ENCODE results near the gene ZNF683.

DNA sequence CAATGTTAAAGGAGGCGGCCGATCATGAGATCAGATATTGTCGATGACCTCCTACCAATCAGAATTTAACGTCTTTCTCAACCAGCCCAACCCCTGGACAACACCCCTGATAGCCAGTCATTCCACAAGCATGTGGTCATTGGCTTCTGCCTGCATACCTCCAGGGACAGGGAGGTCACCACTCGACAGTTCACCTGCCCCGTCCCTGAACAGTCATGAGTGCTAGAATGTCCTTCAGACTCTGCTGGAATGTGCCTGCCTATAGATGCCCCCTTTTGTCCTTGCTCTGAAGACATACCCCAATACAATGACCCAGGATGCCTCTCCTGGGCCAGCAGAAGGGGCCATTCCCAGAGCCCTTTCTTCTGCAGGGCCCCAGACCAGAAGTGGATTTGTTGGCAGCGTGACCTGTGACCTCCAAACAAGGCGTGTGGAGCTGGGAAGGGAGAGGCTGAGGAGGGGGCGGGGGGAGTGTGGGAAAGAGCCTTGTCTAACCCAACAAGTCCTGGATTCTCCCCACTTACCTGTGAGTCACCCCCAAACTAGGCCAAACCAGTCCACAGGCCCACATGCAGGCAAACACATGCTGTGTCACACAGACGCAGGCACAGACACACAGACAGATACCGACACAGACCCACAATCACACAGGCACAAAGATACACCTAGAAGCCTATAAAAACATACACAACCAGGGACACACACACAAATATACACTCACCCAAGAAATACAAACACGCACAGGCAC is 20.8 kb downstream of the ZNF683 start:
- TF ChIP-seq ZNF610 (tag by site-specific recombination; IDR thresholded peaks at IDR 0.05; ENCODE audit: borderline replicate concordance) (no peak), GLIS2 (tag by site-specific recombination; IDR thresholded peaks at IDR 0.05) (no peak), ZNF529 (tag by site-specific recombination; IDR thresholded peaks at IDR 0.05; ENCODE audit: insufficient replicate concordance) (no peak), TCF7L2 (IDR thresholded peaks at IDR 0.05; ENCODE audit: borderline replicate concordance, low read depth, low read length) (no peak), ZNF274 (IDR thresholded peaks at IDR 0.05; ENCODE audit: low read length) (no peak), ZNF274 (tag by site-specific recombination; IDR thresholded peaks at IDR 0.05; ENCODE audit: borderline replicate concordance) (no peak), KLF16 (tag by site-specific recombination; IDR thresholded peaks at IDR 0.05) (no peak)
- TF ChIP-seq, protein P1, sequence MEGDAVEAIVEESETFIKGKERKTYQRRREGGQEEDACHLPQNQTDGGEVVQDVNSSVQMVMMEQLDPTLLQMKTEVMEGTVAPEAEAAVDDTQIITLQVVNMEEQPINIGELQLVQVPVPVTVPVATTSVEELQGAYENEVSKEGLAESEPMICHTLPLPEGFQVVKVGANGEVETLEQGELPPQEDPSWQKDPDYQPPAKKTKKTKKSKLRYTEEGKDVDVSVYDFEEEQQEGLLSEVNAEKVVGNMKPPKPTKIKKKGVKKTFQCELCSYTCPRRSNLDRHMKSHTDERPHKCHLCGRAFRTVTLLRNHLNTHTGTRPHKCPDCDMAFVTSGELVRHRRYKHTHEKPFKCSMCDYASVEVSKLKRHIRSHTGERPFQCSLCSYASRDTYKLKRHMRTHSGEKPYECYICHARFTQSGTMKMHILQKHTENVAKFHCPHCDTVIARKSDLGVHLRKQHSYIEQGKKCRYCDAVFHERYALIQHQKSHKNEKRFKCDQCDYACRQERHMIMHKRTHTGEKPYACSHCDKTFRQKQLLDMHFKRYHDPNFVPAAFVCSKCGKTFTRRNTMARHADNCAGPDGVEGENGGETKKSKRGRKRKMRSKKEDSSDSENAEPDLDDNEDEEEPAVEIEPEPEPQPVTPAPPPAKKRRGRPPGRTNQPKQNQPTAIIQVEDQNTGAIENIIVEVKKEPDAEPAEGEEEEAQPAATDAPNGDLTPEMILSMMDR (tag by site-specific recombination; IDR thresholded peaks at IDR 0.05), result no peak
